AG09309 (cell line): ENCODE measurements around the gene ARHGAP25.

Experiments
- DNase-seq: peaks from one replicate; pipeline ENCODE4 v3.0.0-alpha.2; 2010; ENCODE audit warnings: low read depth
- H3K4me3 ChIP-seq: 2 replicates; pipeline ENCODE4 v1.5.1; 2011; ENCODE audit warnings: mild to moderate bottlenecking, low read depth, low read length, moderate library complexity; ENCODE audit not compliant: control insufficient read depth
- TF ChIP-seq, protein P1 (sequence below): IDR thresholded peaks from 2 replicates; pipeline ENCODE4 v1.5.1; 2011; ENCODE audit warnings: mild to moderate bottlenecking, low read depth, low read length, inconsistent platforms; ENCODE audit not compliant: insufficient read depth, control insufficient read depth; ENCODE audit errors: missing control alignments

ARHGAP25 gene

DNA sequence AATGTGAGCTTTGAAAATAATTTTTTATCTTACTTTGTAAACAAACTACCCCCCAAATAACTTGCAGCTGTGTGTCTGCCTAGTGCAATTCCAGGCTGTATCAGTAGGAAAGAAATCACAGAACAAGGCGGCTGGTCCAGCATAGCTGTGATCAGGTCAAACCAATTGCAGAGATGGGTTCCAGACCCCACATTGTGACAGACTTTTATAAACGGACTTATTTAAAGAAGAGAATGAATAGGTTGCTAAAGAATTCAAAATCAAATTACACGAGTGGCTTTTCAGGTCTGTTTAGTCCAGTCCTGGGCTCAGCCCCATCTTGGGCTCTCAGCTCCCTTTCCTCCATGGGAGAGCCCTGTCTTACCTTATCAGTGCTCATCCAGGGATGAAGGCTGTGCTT, 125.5 kb downstream of the ARHGAP25 start:
- no peak overlapping the region for H3K4me3 ChIP-seq
- DNase-seq: no peak
- TF ChIP-seq, protein P1, sequence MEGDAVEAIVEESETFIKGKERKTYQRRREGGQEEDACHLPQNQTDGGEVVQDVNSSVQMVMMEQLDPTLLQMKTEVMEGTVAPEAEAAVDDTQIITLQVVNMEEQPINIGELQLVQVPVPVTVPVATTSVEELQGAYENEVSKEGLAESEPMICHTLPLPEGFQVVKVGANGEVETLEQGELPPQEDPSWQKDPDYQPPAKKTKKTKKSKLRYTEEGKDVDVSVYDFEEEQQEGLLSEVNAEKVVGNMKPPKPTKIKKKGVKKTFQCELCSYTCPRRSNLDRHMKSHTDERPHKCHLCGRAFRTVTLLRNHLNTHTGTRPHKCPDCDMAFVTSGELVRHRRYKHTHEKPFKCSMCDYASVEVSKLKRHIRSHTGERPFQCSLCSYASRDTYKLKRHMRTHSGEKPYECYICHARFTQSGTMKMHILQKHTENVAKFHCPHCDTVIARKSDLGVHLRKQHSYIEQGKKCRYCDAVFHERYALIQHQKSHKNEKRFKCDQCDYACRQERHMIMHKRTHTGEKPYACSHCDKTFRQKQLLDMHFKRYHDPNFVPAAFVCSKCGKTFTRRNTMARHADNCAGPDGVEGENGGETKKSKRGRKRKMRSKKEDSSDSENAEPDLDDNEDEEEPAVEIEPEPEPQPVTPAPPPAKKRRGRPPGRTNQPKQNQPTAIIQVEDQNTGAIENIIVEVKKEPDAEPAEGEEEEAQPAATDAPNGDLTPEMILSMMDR: no peak

DNA sequence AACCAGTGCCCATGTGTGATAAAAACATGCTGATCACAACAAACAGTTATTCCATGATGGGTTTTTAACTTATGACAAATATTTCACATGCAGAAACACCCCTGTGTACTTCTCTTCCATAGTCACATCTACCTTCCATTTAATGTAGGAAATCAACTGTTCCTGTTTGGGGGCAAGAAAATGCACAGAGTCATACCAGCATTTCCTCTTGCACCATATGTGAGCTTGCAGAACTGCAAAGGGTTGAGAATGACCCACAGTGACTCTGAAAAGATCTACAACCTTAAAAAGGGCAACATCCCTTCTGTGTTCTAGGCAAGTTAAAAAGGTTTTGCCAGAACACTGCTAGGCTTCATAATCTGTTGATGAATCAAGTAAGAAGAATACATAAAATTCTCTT, 126.7 kb downstream of the ARHGAP25 start:
- no peak for DNase-seq
- no peak overlapping the region for H3K4me3 ChIP-seq
- TF ChIP-seq, protein P1: no peak

DNA sequence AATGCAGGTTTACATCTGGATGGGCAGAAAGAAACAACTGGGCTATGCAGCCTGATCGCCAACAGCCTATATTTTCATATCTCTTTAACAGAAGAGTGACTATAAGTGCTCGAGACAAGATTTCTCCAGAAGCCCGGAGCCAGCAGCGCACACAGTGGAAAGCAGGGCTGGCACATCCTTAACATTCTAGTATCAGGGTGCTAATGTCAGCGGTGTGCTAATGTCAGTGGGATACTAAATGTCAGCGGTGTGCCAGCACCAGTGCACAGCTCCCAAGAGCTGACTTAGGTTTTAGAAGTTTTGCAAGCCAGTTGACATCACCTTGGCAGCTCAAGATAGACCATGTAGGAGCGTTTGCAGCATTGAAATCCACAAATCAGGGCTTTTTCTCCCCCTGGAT, 128.3 kb downstream of the ARHGAP25 start:
- no peak for DNase-seq
- TF ChIP-seq, protein P1: no peak
- no peak overlapping the region for H3K4me3 ChIP-seq

DNA sequence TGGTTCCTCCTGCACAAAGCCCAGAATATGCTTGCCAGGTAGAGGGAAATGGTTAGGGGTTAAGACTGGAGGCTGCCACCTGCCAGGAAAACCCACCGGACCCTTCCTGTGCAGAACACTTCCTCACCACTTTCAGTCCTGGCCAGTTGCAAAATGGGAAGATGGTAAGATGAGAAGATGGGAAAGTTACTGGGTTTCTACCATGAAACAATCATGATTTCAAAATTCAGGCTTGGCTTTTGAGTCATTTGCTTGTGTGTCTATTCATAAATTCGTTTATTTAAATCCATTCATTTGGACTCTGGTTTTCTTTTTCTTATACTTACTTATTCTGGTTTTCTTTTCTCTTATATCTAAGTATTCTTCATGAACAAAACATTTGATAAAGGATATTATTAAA, 129.4 kb downstream of the ARHGAP25 start:
- TF ChIP-seq, protein P1: no peak
- H3K4me3 ChIP-seq: no peak overlapping the region
- no peak for DNase-seq

DNA sequence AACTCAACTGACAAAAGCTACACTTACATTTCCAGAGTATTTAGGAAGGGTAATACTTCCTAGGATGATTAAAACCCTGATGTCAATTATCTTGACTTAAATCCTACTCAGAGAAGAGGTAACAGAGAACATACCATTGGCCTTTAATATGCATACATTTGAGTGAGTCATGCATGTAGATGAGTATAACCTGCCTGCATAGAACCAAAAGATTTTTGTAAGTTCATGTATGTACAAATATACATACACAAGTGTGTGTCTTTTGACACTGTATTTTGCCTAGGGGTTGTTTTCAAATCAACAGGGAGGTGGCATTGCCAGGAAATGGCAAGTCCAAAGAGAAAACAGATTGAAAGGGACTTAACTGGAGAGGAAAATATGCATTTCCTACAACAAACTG, 130.5 kb downstream of the ARHGAP25 start:
- TF ChIP-seq, protein P1: no peak
- DNase-seq: no peak
- H3K4me3 ChIP-seq: no peak overlapping the region

DNA sequence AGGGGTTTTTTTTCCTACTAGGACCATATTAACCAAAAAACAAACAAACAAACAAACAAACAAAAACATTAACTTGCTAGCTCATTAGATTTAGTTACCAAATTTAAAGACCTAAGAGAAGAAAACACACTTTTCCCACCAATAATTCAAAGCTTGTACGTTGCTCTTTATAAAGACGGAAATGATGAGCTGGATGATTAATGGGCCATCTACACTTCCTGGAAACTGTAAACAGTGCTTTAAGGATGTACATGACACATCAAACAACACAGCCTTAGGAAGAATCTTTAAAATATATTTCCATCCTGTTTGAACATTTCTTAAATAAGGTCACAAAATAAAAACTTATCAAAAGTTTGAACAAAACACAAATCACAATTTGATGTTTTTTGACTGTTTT, 135.6 kb downstream of the ARHGAP25 start:
- no peak for DNase-seq
- TF ChIP-seq, protein P1: no peak
- no peak overlapping the region for H3K4me3 ChIP-seq

DNA sequence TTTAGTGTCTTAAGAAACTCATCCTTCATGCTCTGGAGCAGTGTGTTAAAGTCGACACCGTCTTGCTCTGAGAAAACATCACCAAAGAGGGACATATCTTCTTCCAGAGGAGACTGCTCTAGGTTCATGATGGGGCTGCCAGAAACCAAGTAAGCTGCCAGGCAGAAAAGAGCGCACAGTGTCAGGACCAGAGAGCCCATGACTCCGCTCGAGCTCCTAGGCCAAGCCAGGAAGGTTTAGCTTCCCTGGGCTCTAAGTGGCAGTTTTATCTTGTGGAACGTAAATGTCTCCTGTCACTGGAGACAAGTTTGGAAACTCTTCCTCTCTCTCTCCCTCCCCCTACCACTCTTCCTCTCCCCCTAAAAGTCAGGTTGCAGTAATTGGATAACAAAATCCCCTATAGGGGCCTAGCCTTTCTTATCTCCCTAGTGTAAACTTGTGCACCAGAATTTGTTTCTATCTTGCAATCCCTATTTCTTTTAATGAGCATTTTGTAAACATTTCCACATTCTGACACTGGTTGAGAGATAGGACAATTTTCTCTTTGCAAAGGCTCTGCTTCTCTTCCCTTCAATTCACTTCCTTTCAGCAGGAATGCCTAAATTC, 136.7 kb downstream of the ARHGAP25 start, which contains the start of gene BMP10:
TSS of gene BMP10 (minus strand) at position 239 of the 606 bp plus-strand sequence. CDS start at position 200, 39 bp downstream.
- TF ChIP-seq, protein P1: no peak

More for the DNA sequence above, 136.7 kb downstream of the ARHGAP25 start, which contains the start of gene BMP10:
- DNase-seq: no peak
- no peak within 1 kb of the TSS for H3K4me3 ChIP-seq
